ENCODE measurements around the gene KLHL24.
"Not testable (repeated sequence)": the region's sequence is repeated elsewhere in the genome, so short reads cannot be mapped to it uniquely, and the experiment has no call there.

The KLHL24 gene

GRCh38 chr3:183697610-183698317 lies 62.3 kb downstream of the KLHL24 start, which contains the start of gene YEATS2:
Gene YEATS2, plus strand, starts transcription at chr3:183697797. Its CDS starts 17,366 bp downstream, at chr3:183715163.
- peak; percentile 77 for DNase-seq

DNA sequence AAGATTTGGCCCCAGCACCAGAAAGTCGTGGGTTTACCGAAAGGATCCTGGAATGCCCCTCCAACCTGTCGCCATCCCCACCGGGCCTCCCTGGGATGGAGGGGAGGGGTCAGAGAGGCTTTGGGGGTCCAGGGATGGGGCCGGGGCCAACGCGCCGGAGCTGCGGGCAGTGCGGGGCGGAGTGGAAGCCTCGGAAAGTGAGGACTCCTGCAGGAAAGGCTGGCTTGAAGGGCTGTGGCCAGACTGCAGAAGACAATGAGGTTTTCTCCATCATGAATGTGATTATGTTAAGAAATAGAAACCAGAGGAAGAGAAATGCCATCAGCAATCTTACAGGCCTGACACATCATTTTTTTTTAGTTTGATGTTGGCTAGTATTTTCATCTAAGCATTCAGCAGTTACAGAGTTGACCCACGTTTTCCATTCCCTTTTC lies 62.9 kb downstream of the KLHL24 start:
- DNase-seq: peak; percentile 42

- no peak for DNase-seq
Observed at GRCh38 chr3:183698756-183699155, 63.3 kb downstream of the KLHL24 start.

- no peak for DNase-seq
Observed at GRCh38 chr3:183699238-183699947, 64.0 kb downstream of the KLHL24 start.

GRCh38 chr3:183701744-183702143 lies 66.3 kb downstream of the KLHL24 start:
- no peak for DNase-seq

DNA sequence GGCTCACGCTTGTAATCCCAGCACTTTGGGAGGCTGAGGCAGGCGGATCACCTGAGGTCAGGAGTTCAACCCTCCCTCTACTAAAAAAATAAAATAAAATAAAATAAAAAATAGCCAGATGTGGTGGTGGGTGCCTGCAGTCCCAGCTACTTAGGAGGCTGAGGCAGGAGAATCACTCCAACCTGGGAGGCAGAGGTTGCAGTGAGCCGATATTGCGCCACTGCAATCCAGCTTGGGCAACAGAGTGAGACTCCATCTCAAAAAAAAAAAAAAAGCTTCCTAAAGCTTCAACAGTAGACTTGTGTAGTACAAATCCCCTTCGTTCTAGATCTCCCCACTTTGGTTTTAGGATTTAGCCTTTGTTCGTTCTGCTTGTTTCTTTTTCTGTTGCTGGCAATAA lies 68.5 kb downstream of the KLHL24 start:
- not testable (repeated sequence) for DNase-seq

GRCh38 chr3:183710231-183710630 lies 74.8 kb downstream of the KLHL24 start:
- no peak for DNase-seq

GRCh38 chr3:183711516-183711915 lies 76.1 kb downstream of the KLHL24 start:
- no peak for DNase-seq

DNA sequence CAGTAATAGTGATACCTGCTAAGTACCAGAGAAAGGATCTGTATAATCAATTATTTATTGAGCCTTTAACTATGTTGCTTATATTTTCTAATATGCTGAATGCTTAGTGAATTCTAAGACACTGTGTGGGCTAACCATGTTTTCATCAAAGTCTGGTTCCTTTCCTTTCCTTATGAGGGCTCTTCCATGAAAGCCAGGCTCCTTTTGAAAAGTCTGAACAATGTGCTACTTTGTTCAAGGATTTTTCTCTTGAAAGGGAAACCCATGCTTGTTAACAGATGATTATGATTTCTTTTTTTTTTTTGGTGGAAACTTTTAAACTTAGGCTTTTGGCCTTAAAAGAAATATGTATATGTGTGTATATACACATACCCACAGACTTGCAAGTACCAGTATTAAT lies 79.2 kb downstream of the KLHL24 start:
- DNase-seq: no peak

DNA sequence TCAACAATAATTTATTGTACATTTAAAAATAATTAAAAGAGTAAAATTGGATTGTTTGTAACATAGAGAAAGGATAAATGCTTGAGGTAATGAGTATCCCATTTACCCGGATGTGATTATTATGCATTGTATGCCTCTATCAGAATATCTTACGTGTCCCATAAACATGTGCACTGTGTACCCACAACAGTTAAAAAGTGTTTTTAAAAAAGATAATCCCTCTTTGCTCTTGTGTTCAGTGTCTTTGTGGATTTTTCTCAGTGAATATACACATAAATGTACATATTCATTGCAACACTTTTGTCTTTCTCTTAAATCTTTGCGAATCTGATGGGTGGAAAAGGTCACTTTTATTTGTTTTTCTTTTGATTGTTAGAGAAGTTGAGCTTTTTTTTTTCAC lies 82.6 kb downstream of the KLHL24 start:
- DNase-seq: no peak

DNA sequence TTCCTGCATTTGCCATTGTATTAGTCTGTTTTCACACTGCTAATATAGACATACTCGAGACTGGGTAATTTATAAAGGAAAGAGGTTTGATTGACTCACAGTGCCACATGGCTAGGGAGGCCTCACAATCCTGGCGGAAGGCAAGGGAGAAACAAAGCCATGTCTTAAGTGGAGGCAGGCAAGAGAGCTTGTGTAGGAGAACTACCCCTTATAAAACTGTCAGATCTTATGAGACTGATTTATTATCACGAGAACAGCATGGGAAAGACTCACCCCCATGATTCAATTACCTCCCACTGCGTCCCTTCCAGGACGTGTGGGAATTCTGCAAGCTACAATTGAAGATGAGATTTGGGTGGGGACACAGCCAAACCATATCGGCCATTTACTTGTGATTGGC lies 90.0 kb downstream of the KLHL24 start:
- no peak for DNase-seq

DNA sequence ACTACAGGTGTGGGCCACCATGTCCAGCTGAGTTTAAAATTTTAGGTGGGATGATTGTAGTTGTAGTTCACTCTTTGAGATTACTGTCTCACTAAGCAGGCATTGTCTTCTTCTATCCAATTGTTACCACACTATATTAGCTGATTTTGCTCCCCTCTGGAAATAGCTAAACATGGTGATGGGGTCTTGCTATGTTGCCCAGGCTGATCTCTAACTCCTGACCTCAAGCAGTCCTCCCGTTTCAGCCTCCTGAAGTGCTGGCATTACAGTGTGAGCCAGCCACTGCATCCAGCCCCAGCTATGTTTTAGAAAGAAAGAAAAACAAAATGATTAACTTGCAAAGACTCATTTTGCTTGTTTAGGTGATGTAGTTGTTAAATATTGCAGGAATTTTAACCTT lies 92.8 kb downstream of the KLHL24 start:
- no peak for DNase-seq

DNA sequence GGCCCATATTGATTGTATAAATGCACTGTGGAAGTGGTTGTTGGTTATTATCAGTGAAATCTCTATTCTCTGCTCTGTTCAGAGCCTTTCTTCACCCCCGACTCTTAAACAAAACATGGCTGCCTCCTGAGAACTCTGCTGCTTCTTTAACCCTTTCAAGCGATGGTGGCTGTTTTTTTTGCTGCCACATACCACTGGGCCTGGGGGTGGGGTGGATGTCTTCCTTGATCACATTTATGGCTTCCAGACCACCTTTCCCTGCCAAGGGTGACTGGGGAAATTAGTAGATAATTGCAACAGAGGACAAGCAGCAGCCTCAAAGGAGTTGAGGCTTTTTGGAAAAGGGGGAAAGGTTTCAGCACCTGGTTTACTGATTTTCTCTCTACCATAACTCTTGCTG lies 94.9 kb downstream of the KLHL24 start:
- DNase-seq: no peak

DNA sequence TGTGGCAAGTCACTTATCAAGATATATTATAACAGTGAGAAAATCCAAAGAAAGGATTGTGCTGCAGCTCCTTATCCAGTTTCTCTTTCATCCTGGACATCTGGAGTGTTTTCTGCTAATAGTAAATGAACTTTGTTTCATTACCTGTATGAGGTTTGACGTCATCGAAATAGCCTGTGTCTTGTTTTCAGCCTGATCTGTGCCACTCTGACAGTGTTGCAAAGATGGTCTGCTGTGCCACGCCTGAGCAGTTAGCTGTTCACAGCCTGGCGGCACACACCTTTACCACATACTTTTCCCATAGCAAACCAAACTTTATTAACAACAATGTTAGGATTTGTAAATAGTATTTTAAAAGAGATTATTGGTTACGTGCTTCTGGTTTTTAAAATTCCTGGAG lies 96.2 kb downstream of the KLHL24 start:
- no peak for DNase-seq

- no peak for DNase-seq
Observed at GRCh38 chr3:183733553-183733952, 98.1 kb downstream of the KLHL24 start.
